Spleen (tissue), 7 donors: ENCODE results near the gene MMEL1.
"Not testable (repeated sequence)": the region's sequence is repeated elsewhere in the genome, so short reads cannot be mapped to it uniquely, and the experiment has no call there.

Experiments used
- POLR2A ChIP-seq, 3 donors: fragments of 450-650 bp; IDR thresholded peaks; one replicate each; pipeline ENCODE4 v1.5.1; 2017; ENCODE audit warnings: antibody characterized with exemption in 3 of 3, mild to moderate bottlenecking in 1 of 3
- TF ChIP-seq, protein P1 (sequence below), 11 experiments: fragments of 200-600 bp in 7 of 11; fragments of 450-650 bp in 4 of 11; sonication (generic) in 4 of 11; IDR thresholded peaks in 8 of 11; conservative IDR thresholded peaks in 3 of 11; 1 replicate in 7 of 11; 2 replicates in 4 of 11; pipeline versions ENCODE4 v1.4.0 to v1.8.0; 2016 to 2021; ENCODE audit warnings: antibody characterized with exemption in 11 of 11, inconsistent platforms in 4 of 11, mild to moderate bottlenecking in 1 of 11
- donor health status: DM: no; HTN: no; CAD: no; lungs with moderate emphysema.
- donor health status: DM: no; HTN: no; CAD: no.
- donor health status: DM: no; HTN: no; CAD: no.

DNA sequence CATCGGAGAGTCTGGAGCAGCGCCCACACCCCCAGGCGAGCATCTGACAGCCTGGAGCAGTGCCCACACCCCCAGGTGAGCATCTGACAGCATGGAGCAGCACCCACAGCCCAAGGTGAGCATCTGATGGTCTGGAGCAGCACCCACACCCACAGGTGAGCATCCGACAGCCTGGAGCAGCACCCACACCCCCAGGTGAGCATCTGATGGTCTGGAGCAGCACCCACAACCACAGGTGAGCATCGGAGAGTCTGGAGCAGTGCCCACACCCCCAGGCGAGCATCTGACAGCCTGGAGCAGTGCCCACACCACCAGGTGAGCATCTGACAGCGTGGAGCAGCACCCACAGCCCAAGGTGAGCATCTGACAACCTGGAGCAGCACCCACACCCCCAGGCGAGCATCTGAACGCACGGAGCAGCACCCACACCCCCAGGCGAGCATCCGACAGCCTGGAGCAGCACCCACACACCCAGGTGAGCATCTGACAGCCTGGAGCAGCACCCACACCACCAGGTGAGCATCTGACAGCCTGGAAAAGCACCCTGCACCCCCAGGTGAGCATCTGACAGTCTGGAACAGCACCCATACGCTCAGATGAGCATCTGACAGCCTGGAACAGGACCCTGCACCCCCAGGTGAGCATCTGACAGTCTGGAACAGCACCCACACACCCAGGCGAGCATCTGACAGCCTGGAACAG lies 21.1 kb upstream of the MMEL1 start:
- TF ChIP-seq, protein P1, sequence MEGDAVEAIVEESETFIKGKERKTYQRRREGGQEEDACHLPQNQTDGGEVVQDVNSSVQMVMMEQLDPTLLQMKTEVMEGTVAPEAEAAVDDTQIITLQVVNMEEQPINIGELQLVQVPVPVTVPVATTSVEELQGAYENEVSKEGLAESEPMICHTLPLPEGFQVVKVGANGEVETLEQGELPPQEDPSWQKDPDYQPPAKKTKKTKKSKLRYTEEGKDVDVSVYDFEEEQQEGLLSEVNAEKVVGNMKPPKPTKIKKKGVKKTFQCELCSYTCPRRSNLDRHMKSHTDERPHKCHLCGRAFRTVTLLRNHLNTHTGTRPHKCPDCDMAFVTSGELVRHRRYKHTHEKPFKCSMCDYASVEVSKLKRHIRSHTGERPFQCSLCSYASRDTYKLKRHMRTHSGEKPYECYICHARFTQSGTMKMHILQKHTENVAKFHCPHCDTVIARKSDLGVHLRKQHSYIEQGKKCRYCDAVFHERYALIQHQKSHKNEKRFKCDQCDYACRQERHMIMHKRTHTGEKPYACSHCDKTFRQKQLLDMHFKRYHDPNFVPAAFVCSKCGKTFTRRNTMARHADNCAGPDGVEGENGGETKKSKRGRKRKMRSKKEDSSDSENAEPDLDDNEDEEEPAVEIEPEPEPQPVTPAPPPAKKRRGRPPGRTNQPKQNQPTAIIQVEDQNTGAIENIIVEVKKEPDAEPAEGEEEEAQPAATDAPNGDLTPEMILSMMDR (IDR thresholded peaks at IDR 0.05 in 8 of 11, conservative IDR thresholded peaks at IDR 0.05 in 3 of 11) = not testable (repeated sequence)
- not testable (repeated sequence) for TF ChIP-seq POLR2A (IDR thresholded peaks at IDR 0.05)
